ENCODE results near the gene PCBP4. TPM values are rescaled to one million over a fixed set of nuclear protein-coding genes. Genes with fewer than 3 reads are reported as not detected.

PCBP4 gene
- total RNA-seq, 1 donor: 4.0 TPM

DNA sequence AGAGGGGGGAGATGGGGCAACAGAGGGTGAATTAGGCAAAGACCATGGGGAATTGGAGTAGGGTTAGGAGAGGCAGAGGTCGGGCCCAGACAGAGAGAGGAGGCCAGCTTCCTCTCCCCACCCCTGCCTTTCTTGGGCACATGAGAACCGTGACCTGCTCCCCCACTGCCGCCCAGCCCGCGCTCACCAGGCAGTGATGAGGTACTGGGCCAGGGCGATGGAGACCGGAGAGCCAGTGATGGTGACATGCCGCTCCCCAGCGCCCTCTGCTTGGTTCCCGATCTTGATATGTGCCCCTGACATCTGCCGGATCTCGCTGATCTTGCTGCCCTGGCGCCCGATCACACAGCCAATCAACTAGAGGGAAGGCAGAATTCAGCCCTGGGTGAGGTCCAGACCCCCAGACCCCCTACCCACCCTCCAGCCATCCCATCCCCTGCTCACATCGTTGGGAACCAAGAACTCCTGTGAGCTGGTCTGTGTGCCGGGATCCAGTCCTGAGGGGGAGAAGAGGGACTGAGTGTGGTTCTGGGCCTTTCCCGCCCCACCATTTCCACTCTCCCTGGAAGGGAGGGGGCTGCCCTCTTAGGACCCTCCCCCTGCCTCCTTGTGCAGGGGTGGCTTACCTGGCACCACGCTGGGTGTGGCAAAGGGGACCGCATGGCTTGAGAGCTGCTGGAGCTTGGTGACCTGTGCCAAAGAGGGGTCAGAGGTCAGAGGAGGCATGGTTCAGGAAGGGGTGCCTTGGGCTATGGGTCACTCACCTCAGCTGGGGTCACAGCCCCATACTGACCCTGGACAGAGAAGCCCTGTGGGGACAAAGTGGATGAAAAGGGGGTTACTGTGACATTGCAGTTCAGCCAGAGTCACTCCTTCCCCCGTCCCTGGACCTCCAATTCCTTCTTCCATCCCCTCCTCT, 8.4 kb downstream of the PCBP4 start:
- no peak for DNase-seq (ENCODE audit: low read depth in 2 of 3, low spot score in 2 of 3)

- no peak for DNase-seq (ENCODE audit: low read depth in 2 of 3, low spot score in 2 of 3)
These were observed 9.6 kb downstream of the PCBP4 start for GRCh38 chr3:51957520-51958205.

DNA sequence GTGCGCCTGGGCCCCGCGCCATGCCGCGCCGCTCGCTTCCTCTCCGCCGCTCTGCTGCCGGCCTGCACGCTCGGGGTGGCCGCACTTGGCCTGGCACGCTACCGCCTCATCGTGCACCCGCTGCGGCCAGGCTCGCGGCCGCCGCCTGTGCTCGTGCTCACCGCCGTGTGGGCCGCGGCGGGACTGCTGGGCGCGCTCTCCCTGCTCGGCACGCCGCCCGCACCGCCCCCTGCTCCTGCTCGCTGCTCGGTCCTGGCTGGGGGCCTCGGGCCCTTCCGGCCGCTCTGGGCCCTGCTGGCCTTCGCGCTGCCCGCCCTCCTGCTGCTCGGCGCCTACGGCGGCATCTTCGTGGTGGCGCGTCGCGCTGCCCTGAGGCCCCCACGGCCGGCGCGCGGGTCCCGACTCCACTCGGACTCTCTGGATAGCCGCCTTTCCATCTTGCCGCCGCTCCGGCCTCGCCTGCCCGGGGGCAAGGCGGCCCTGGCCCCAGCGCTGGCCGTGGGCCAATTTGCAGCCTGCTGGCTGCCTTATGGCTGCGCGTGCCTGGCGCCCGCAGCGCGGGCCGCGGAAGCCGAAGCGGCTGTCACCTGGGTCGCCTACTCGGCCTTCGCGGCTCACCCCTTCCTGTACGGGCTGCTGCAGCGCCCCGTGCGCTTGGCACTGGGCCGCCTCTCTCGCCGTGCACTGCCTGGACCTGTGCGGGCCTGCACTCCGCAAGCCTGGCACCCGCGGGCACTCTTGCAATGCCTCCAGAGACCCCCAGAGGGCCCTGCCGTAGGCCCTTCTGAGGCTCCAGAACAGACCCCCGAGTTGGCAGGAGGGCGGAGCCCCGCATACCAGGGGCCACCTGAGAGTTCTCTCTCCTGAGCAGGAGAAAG, 11.1 kb downstream of the PCBP4 start:
- peak in 2 of 3 donors; percentile 70 to 75 for DNase-seq (ENCODE audit: low read depth in 2 of 3, low spot score in 2 of 3)

- no peak for DNase-seq (ENCODE audit: low read depth in 2 of 3, low spot score in 2 of 3)
These were observed 11.9 kb downstream of the PCBP4 start, which contains the start of gene GPR62 for GRCh38 chr3:51955175-51955892. GPR62 (plus strand) TSS chr3:51955381; CDS start chr3:51955653, 272 bp downstream.

DNA sequence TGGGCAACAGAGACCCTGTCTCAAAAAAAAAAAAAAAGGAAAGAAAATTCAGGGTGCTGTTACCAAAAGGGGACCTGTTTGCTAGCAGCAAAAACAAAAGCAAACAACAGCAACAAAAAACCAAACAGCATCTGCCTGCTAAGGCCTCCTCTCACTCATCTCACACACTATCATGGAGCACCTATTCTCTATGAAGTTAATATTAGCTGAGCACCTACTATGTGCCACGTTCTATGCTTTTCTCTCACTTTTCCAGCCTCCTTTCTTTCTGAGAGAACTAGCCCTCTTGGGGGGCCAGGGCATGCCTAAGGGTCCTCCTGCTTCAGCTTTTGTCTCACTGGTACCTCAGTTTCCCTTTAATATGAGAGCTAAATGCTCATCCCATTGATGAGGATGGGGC, 12.5 kb downstream of the PCBP4 start:
- DNase-seq (ENCODE audit: low read depth in 2 of 3, low spot score in 2 of 3): no peak

DNA sequence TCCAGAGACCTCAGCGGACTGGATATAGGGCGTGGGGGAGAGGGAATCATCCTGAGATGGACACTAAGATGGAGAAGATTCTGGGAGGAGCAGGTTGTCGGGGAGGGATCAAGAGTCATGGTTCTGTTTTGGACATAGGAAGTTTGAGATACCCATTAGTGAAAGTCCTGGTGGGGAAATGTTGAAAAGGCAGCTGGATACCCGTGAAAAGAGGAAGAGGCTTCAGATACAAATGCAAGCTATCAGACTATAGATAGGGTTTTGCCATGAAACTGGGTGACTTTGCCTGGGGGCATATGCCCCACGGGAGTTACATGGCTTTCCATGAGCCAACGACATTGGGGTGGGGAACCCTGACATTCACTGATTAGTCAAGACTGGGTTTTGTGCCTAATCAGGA, 13.1 kb downstream of the PCBP4 start:
- DNase-seq (ENCODE audit: low read depth in 2 of 3, low spot score in 2 of 3): peak in 1 of 3 donors; percentile 46

DNA sequence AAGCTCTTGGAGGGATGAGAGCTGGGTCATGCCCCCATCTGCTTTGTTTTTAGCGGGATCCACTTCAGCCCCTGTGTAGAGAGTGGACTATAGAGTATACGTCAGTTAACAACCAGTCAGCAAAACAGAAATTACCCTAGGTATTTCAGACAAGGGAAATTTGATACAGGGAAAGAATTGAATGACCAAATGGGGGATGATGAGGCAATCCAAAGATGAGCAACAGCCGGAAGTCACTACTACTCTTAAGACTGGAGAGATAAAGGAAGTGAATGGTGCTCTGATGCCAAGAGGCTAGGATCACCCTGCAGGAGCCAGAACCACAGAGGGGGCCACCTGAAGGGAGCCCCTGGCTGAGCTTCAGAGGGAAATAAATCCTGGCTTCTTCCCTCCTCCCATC, 13.8 kb downstream of the PCBP4 start:
- no peak for DNase-seq (ENCODE audit: low read depth in 2 of 3, low spot score in 2 of 3)

DNA sequence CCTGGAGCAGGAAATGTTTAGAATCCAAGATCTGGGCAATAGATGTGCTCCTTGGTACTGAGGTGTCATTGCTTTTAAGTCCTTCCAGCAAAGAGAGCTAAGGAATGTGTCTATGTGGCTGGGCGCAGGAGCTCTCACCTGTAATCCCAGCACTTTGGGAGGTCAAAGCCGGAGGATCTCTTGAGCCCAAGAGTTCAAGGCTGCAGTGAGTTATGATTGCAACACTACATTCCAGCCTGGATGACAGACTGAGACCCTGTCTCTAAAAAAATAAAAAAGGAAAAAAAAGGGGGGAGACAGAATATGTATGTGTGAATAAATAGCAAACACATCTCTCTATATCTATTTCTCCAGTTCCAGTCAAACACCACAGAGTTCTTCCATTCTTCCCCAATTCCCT, 16.4 kb downstream of the PCBP4 start:
- no peak for DNase-seq (ENCODE audit: low read depth in 2 of 3, low spot score in 2 of 3)

GRCh38 chr3:51949121-51949520, 18.1 kb downstream of the PCBP4 start:
- DNase-seq (ENCODE audit: low read depth in 2 of 3, low spot score in 2 of 3): no peak

DNA sequence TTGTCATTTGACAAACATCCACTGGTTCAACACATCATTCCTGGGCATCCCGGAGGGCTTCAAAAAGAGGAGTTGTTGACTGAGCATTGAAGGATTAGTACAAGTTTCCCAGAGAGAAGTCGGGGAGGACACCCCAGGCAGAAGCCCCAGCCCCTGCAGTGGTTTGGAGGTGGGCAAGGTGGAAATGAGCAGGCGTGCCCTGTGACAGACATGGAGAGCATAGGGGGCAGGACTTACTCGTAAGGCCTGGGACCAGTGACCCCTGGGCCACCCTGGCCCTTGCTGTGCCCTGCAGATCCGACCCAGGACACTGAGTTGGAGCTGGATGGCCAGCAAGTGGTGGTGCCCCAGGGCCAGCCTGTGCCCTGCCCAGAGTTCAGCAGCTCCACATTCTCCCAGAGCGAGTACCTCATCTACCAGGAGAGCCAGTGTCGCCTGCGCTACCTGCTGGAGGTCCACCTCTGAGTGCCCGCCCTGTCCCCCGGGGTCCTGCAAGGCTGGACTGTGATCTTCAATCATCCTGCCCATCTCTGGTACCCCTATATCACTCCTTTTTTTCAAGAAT, 19.2 kb downstream of the PCBP4 start:
- DNase-seq (ENCODE audit: low read depth in 2 of 3, low spot score in 2 of 3): no peak

DNA sequence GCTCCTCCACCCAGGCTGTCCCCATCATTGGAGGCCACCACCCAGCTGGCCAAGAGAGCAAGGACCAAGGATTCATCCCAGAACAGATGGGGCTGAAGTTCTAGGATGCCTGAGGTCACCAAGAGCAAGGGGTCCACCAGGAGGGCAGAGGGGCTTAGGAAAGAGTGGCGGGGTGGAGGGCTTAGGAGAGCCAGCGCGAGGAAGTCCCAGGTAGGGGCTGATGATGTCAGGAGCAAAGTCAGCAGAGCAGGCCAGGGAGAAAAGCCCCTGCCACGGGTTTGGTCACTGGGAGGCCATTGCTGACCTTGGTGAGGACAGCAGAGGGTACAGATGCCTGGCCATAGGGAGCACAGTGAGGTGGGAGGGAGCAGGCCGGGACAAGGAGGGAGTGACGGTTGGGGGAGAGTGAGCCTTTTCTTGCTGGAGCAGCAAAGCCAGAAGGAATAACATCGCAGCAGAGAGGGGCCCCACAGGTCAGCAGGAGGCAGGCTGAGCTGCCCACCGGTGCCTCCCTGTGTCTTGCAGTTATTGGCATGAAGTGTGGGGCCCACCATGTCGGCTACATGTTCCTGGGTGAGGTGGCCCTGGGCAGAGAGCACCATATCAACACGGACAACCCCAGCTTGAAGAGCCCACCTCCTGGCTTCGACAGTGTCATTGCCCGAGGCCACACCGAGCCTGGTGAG, 19.9 kb downstream of the PCBP4 start:
- no peak for DNase-seq (ENCODE audit: low read depth in 2 of 3, low spot score in 2 of 3)

GRCh38 chr3:51946796-51947195, 20.5 kb downstream of the PCBP4 start:
- no peak for DNase-seq (ENCODE audit: low read depth in 2 of 3, low spot score in 2 of 3)

DNA sequence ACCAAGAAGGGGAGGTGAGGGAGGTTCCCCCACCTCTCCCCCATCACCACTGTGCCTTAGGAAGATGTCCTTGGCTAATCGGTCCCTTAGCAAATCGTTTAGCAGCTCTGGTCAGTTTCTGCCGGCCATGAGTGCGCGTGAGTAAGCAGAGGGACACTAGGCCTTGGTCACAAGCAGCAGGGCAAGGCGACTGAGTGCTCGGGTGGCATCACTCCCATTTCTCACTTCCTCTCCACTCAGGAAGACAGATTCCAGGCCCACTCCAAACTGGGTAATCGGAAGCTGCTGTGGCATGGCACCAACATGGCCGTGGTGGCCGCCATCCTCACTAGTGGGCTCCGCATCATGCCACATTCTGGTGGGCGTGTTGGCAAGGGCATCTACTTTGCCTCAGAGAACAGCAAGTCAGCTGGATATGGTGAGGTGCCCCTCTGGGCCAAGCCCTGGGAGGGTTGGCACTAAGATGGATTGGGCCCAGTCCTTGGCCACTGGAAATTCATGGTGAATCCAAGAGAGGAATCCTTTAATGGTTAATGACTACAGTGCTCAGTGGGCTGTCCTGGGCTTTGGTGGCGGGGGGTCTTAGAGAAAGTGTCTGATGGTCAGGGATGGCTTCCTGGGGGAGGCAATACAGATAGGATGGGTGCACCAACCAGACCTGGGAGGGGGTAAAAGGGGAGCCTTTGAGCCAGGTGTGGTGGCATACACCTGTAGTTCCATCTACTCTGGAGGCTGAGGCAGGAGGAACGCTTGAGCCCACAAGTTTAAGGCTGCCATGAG, 21.1 kb downstream of the PCBP4 start:
- no peak for DNase-seq (ENCODE audit: low read depth in 2 of 3, low spot score in 2 of 3)

GRCh38 chr3:51945031-51945840, 22.0 kb downstream of the PCBP4 start:
- DNase-seq (ENCODE audit: low read depth in 2 of 3, low spot score in 2 of 3): no peak

DNA sequence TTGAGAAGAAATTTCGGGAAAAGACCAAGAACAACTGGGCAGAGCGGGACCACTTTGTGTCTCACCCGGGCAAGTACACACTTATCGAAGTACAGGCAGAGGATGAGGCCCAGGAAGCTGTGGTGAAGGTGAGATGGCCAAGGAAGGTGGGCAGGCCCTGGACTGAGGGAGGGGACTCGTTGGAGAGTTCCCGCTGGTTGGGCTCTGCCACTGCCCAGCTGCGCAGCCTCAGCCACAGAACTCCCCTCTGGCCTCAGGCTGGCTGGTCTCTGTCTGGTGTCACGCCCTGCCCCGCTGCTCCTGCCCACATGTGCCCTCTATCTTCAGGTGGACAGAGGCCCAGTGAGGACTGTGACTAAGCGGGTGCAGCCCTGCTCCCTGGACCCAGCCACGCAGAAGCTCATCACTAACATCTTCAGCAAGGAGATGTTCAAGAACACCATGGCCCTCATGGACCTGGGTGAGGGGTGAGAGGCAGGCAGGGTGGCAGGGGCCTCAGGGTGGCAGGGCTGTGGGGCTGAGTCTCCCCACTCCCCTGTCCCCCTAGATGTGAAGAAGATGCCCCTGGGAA, 22.7 kb downstream of the PCBP4 start:
- no peak for DNase-seq (ENCODE audit: low read depth in 2 of 3, low spot score in 2 of 3)

DNA sequence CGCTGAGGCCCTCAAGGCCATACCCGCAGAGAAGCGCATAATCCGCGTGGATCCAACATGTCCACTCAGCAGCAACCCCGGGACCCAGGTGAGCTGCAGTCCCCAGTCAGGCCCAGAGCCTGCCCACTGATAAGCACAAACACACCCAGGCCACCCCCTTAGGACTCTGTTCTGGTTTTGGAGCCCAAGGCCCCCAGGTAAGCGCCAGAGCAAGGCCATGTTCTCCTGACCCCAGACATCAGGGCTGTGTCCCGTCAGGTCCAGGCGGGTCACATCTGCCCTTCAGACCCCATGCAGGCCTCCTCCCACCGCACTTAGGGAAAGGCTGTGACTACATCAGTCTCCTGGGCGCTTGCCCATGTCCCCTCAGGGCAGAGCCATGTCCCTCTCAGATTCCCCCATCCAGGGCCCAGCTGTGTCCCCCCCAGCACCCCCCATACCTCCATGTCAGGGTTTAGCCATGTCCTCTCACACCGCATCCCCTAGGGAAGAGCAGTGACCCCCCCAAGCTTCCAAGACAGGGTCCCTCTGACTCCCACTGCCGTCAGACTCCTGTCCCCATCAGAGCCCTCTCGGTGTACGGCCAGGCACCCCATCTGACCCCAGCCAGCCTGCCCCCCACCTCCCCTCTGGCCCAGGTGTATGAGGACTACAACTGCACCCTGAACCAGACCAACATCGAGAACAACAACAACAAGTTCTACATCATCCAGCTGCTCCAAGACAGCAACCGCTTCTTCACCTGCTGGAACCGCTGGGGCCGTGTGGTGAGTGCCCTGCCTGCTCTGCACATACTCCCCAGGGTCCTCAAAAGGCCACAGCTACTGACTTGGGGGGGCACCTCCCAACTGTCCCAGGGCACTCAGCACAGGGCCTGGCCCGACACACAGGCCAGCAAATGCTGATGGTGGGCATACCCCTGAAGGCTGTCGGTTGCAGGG, 23.5 kb downstream of the PCBP4 start:
- no peak for DNase-seq (ENCODE audit: low read depth in 2 of 3, low spot score in 2 of 3)
